Measurements from ENCODE around the gene TMX2.

The TMX2 gene

GRCh38 chr11:57776031-57776521 lies 63.7 kb downstream of the TMX2 start:
- DNase-seq: no peak
- Histone ChIP-seq H3K9me3 (no peaks in the 10 kb centered on the region), H3K27me3 (no peaks in the 10 kb centered on the region), H3K4me3 (peak overlapping the region in 1 of 2 donors; percentile 13), H3K36me3 (no peaks in the 10 kb centered on the region), H3K27ac (peak overlapping the region; percentile 73 to 87), H3K4me1 (peaks cover 7 to 93% (median 76%) of the 10 kb centered on the region in 4 donors)
- intact Hi-C loops (cut with DNase I; ENCODE audit: low total_unique reads): no loop called here
- no peak for TF ChIP-seq CTCF (IDR thresholded peaks at IDR 0.05)

GRCh38 chr11:57776577-57777210 lies 64.3 kb downstream of the TMX2 start:
- Histone ChIP-seq H3K4me3 (peak overlapping the region in 1 of 2 donors; percentile 13), H3K4me1 (peaks cover 7 to 99% (median 83%) of the 10 kb centered on the region in 4 donors)

GRCh38 chr11:57777969-57778317 lies 65.5 kb downstream of the TMX2 start:
- no peak for DNase-seq
- H3K36me3 ChIP-seq: no peaks in the 10 kb centered on the region
- H3K27me3 ChIP-seq: no peaks in the 10 kb centered on the region
- no peaks in the 10 kb centered on the region for H3K9me3 ChIP-seq
- peak overlapping the region; percentile 73 to 87 for H3K27ac ChIP-seq
- intact Hi-C loops (cut with DNase I; ENCODE audit: low total_unique reads): no loop called here
- no peak for TF ChIP-seq CTCF (IDR thresholded peaks at IDR 0.05)
- H3K4me3 ChIP-seq: peak overlapping the region; percentile 18 to 32
- peaks cover 7 to 100% (median 85%) of the 10 kb centered on the region in 4 donors for H3K4me1 ChIP-seq

More at GRCh38 chr11:57776577-57777210, 64.3 kb downstream of the TMX2 start:
- DNase-seq: no peak
- peak overlapping the region; percentile 73 to 87 for H3K27ac ChIP-seq
- no peaks in the 10 kb centered on the region for H3K36me3 ChIP-seq
- intact Hi-C loops (cut with DNase I; ENCODE audit: low total_unique reads): no loop called here
- no peaks in the 10 kb centered on the region for H3K27me3 ChIP-seq
- no peaks in the 10 kb centered on the region for H3K9me3 ChIP-seq
- no peak for TF ChIP-seq CTCF (IDR thresholded peaks at IDR 0.05)

GRCh38 chr11:57778318-57779037 lies 66.1 kb downstream of the TMX2 start:
- Histone ChIP-seq H3K27ac (peak overlapping the region; percentile 73 to 87), H3K36me3 (no peaks in the 10 kb centered on the region), H3K9me3 (no peaks in the 10 kb centered on the region), H3K4me1 (peaks cover 7 to 99% (median 84%) of the 10 kb centered on the region in 4 donors), H3K27me3 (no peaks in the 10 kb centered on the region), H3K4me3 (peak overlapping the region; percentile 18 to 32)
- intact Hi-C loops (cut with DNase I; ENCODE audit: low total_unique reads): no loop called here
- TF ChIP-seq CTCF (IDR thresholded peaks at IDR 0.05): no peak
- DNase-seq: peak; percentile 86 to 90

DNA sequence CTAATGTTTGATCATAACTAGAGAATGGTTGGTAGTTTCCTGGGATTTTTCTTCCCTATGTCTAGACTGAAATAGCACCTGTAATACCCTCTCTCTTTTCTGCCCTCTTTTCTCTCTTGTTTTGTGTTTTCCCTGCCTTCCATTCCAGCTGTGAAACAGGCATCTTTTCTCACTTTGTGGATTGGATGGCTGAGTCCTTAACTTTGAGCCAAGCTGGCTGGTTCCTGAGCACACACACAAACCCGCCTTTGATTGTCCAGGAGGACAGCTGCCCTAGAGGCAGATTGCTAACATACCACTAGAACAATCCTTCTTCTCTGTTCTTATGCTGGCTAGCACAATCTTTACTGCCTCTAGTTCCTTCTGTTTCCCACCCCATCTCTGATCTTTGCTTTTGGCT lies 66.9 kb downstream of the TMX2 start:
- Histone ChIP-seq H3K9me3 (no peaks in the 10 kb centered on the region), H3K27ac (peak overlapping the region; percentile 73 to 87), H3K4me1 (peaks cover 7 to 99% (median 81%) of the 10 kb centered on the region in 4 donors), H3K27me3 (no peaks in the 10 kb centered on the region), H3K4me3 (no peak overlapping the region), H3K36me3 (no peaks in the 10 kb centered on the region)
- DNase-seq: no peak
- intact Hi-C loops (cut with DNase I; ENCODE audit: low total_unique reads): no loop called here
- TF ChIP-seq CTCF (IDR thresholded peaks at IDR 0.05): no peak
